Stimulated activated CD4-positive, alpha-beta T cell treated with anti-CD3 and anti-CD28 coated beads, Interleukin-1b, Interleukin-23, amount 100 ng/mL, for 1 hour (primary cell): Measurements from ENCODE around the gene ZNF77.
"Not testable (repeated sequence)": the region's sequence is repeated elsewhere in the genome, so short reads cannot be mapped to it uniquely, and the experiment has no call there.

Experiments used
- DNase-seq, 2 donors: peaks; one replicate each; pipeline ENCODE4 v3.0.0-alpha.2; 2020; ENCODE audit warnings: low read depth in 2 of 2

ZNF77 gene

DNA sequence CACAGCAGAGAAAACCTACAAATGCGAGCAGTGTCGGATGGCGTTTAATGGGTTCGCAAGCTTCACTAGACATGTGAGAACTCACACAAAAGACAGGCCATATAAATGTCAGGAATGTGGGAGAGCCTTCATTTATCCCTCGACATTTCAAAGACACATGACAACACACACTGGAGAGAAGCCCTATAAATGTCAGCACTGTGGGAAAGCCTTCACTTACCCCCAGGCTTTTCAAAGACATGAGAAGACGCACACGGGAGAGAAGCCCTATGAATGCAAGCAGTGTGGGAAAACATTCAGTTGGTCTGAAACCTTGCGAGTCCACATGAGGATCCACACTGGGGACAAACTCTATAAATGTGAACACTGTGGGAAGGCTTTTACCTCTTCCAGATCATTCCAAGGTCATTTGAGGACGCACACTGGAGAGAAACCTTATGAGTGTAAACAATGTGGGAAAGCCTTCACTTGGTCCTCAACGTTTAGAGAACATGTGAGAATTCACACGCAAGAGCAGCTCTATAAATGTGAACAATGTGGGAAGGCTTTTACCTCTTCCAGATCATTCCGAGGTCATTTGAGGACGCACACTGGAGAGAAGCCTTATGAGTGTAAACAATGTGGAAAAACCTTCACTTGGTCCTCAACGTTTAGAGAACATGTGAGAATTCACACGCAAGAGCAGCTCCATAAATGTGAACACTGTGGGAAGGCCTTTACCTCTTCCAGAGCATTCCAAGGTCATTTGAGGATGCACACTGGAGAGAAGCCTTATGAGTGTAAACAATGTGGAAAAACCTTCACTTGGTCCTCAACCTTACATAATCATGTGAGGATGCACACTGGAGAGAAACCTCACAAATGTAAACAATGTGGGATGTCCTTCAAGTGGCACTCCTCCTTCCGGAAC, 27.2 kb downstream of the ZNF77 start:
- no peak for DNase-seq

DNA sequence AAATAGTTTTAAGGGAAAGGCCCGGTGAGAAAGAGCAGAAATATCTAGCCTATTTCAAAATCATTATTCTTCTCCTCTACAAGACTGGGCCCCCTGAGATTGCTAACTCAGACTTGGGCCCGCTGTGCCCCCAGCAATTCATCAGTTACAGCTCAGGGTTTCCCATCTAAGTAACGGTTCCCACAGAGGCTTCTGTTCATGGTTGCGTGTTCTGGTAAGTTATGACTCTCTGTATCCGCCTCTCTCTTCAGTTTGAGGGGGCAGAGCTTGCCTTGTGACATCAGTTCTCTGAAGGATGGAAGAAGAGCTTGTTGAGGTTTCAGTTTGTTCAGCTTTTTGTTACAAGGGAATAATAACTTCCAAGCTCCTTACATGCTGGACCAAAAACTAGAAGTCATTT, 32.5 kb downstream of the ZNF77 start:
- DNase-seq: no peak

- DNase-seq: no peak
Observed at GRCh38 chr19:2906631-2907195, 38.1 kb downstream of the ZNF77 start.

- DNase-seq: no peak
Observed at GRCh38 chr19:2905918-2906519, 38.8 kb downstream of the ZNF77 start.

GRCh38 chr19:2903326-2903725, 41.4 kb downstream of the ZNF77 start:
- DNase-seq: not testable (repeated sequence)

DNA sequence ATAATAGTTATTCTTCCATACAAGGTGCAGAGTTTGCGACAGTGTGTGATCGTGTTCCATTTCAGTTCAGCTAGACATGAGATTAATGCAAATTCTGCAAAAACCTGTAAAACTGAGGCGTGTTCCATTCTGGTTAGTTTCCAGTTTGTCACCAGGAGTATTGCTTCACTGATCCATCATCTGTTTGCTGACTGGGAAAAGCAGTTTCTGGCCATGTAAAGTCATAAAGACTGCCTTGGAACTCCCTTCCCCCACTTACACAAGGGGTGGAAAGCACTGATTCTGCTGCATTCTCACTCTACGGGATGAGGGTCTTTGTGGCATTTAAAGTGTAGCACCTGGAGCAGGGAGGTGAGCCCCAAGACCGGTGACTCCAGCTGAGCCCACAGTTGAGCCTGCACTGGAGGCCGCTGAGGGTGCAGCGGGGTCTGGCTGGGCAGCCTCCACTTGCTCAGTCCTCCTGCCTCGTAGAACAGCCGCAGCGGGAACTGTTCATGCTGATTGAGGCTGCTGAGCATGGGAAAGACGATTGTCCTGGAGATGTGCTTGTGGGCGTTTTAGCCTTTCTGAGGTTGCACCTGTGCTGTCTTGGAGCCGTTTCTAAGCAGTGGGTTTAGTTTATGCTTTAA, 42.1 kb downstream of the ZNF77 start:
- DNase-seq: no peak

DNA sequence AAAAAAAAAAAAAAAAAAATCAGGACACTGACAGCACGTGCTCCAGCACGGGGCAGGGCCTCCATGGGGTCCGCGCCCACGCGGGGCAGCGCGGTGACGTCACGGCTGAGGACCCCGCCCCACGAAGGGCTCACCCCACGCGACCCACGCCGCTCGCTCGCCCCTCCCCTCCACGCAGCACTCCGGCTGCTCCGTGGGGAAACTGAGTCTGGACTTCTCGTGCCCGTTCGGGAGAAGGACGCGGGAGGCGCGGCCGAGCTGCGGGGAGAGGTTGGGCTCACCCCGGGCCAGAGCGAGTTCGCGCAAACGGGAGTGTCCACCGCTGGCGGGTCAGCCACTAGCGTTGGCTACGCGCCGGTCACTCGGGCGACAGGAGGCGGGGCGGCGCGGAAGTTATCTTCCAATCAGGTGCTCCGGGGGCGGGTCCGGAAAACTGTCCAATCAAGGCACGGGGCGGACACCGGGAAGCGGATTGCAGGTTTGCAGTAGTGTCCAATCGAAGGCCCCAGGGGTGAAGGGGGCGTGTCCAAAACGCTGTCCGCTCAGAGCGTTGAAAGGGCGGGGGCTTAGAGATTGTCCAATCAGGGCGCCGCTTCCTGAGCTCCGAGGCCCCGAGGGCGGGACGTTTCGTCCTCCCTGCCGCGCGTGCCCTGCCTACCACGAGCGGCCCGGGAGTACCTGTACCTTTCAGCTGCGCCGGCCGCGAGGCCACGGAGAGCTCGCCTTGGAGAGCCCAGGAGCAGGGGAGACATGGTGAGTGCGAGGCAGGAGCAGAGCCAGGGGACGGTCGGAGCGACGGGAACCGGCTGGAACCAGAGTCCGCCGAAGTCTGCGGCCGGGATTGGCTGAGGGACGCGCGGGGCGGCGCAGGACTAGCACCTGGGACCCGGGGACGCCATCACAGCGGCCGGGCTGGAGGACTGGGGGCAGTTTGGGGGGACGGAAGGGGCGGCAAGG, 44.2 kb downstream of the ZNF77 start, which contains the start of gene ZNF57:
TSS of gene ZNF57 (plus strand) at position 633 of the 957 bp plus-strand sequence. CDS start at position 751, 118 bp downstream.
- peak; percentile 92 to 94 for DNase-seq

- no peak for DNase-seq
Observed at GRCh38 chr19:2896694-2897093, 48.1 kb downstream of the ZNF77 start.

- not testable (repeated sequence) for DNase-seq
Observed at GRCh38 chr19:2890531-2890930, 54.2 kb downstream of the ZNF77 start.

- DNase-seq: peak; percentile 3 to 31
Observed at GRCh38 chr19:2888731-2889224, 56.0 kb downstream of the ZNF77 start.

- no peak for DNase-seq
Observed at GRCh38 chr19:2887391-2887914, 57.3 kb downstream of the ZNF77 start.

DNA sequence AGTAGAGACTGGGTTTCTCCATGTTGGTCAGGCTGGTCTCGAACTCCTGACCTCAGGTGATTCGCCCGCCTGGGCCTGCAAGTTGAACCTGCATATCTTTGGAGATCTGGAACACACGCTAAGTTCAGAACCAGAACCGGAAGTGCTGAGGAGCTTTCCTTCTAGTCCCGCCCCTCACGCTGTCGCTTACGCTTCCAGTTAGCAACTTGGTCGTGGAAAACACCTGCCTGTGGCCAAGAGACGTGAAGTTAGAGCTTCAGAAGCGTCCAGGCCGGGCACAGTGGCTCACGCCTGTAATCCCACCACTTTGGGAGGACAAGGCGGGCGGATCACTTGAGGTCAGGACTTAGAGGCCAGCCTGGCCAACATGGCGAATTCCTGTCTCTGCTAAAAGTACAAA, 59.0 kb downstream of the ZNF77 start:
- no peak for DNase-seq

DNA sequence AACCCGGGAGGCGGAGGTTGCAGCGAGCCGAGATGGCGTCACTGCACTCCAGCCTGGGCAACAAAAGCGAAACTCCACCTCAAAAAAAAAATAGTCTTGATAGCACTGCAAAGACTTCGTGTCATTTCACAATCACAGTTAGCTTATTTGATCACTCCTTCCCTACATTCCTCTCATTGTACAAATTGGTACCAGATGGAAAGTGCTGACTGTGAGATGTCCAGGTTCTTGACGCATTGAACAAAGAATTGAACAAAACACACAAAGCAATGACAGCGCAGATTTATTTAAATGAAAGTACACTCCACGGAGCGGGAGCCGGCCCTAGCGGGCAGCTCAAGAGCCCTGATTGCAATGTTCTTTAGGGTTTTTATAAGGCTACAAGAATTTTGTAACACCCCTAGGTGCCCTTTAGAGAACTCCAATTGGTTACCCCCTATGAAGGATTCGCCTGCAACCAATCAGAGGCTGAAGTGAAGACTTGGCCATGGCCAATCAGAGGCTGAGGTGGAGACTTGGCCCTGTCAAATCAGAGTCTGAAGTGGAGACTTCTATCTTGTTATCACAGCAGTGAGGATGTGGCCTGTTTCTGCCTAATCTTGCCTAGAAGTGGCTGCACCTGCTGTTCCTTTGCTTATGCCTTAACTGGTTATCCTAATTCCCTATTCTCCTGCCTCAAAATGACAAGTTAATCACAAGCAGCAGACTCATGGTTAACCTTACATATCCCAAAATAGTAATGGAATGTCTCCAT, 60.9 kb downstream of the ZNF77 start:
- no peak for DNase-seq
